Psoas muscle (tissue), 8 donors: ENCODE measurements around the gene SDS. TPM values are rescaled to one million over a fixed set of nuclear protein-coding genes. Genes with fewer than 3 reads are reported as not detected.
A peak's percentile ranks its signal among the peaks of the same experiment; 100 is the strongest.

Experiments
- ATAC-seq, 4 donors: fragments of 200-7000 bp; cut with Tn5 transposase; one replicate each; pipeline ENCODE4 v1.9.1; 2020; ENCODE audit warnings: moderate library complexity in 3 of 4, mild to moderate bottlenecking in 2 of 4
- DNase-seq, 2 donors: peaks; one replicate each; pipeline ENCODE4 v3.0.0-alpha.2; 2020
- H3K27ac ChIP-seq: fragments of 200-600 bp; one replicate; pipeline ENCODE4 v1.8.0; 2022
- H3K27me3 ChIP-seq, 3 donors: fragments of 200-600 bp in 1 of 3; one replicate each; pipeline versions ENCODE4 v1.6.1 to v1.8.0; 2013 to 2022; ENCODE audit warnings: low read length in 2 of 3, mild to moderate bottlenecking in 2 of 3, moderate library complexity in 1 of 3; ENCODE audit not compliant: insufficient read depth in 3 of 3
- H3K36me3 ChIP-seq, 2 donors: fragments of 200-600 bp in 1 of 2; one replicate each; pipeline versions ENCODE4 v1.6.1 to v1.8.0; 2013 to 2022; ENCODE audit warnings: low read depth in 1 of 2, mild to moderate bottlenecking in 1 of 2, moderate library complexity in 1 of 2; ENCODE audit not compliant: insufficient read depth in 1 of 2
- H3K4me1 ChIP-seq: fragments of 200-600 bp; one replicate; pipeline ENCODE4 v1.8.0; 2022
- H3K4me3 ChIP-seq: fragments of 200-600 bp; one replicate; pipeline ENCODE4 v1.8.0; 2022; ENCODE audit warnings: mild to moderate bottlenecking
- H3K9me3 ChIP-seq: fragments of 200-600 bp; one replicate; pipeline ENCODE4 v1.8.0; 2022
- WGBS, 3 donors: extraction: QIAGEN DNeasy Blood & Tissue Kit; methylation state at CpG; one replicate each; pipeline versions ENCODE4 v1.1.6 to v1.1.7; 2013; 5-methylcytosine and 5-hydroxymethylcytosine counted together
- intact Hi-C, 2 donors: fragments of 100-400 bp; cut with DNase I; formaldehyde crosslinking; loops; one replicate each; pipeline versions ENCODE4 v1.11.0 to v1.14.2; 2022
- polyA plus RNA-seq, 3 donors: library from polyadenylated mRNA; stranded (reverse); fragments of 200-250 nt; gene quantifications; one replicate each; pipeline ENCODE4 v1.2.3, GENCODE V29; 2013
- total RNA-seq, 4 donors: library from RNA; stranded (reverse); fragmentation: NEBNext Ultra II Directional in 2 of 4; extraction: Animal tissue kit (Norgen Biotek cat#: 25700) in 2 of 4; gene quantifications; one replicate each; pipeline versions ENCODE4 v1.2.1 to v1.2.4, GENCODE V29; 2021 to 2023
- TF ChIP-seq, protein P1 (sequence below): fragments of 200-600 bp; IDR thresholded peaks from one replicate; pipeline ENCODE4 v1.8.0; 2022; ENCODE audit warnings: antibody characterized with exemption
- donor health status: healthy with polysubstance abuse.
- donor health status: DM: no; HTN: no; CAD: no; lungs with moderate emphysema.
- donor health status: Bipolar disorder and iron deficiency.
- donor health status: healthy.
- donor health status: DM: yes; HTN: yes; CAD: no.
- donor health status: DM: no; HTN: no; CAD: no.
- donor health status: DM: no; HTN: no; CAD: no.
- donor health status: DM: yes; HTN: yes; CAD: no.

The SDS gene
- total and polyA plus RNA-seq, 7 donors: 0.05 to 0.91 (median 0.38) TPM; not detected in 3

DNA sequence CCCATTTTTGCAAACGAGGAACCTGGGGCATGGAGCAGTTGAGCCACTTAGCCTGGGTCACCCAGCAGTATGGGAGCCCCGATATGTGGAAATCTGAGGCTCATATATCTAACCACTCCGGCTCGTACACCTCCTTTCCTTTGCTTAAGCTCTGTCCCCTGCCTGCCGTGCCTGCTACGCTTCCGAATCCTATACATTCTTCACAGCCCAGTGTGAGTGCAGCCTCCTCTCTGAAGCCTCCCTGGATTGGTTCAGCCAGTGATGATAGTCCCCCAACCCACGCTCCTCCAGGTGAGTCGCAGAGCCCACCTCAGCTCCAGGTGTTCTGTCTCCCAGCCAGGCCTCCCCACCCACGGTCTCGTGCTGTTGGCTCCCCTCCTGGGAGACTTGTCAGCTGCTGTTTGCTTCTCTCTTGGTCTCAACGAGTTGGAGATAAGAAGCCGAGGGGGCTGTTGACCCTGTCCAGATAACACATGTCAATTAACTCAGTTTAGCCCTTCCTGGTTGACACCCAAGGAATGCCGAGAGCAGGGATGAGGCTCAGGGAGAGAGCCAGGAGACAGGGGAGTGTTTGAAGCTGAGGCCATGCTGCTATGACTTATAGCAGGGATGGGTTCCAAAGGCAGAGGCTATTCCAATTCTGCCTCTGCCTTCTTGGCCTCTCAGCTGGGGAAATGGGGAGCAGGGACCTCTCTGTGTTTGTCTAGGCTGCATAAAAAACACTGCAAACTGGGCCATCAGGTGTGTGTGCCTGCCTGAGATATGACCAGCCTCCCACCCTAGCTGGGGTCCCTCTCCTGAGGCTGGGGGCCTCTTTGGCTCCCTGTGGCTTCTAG, 37.5 kb upstream of the SDS start:
- Histone ChIP-seq H3K4me1 (no peaks in the 10 kb centered on the region), H3K4me3 (no peak overlapping the region), H3K27ac (no peak overlapping the region), H3K36me3 (no peaks in the 10 kb centered on the region), H3K9me3 (no peaks in the 10 kb centered on the region), H3K27me3 (peaks cover 0 to 31% (median 4%) of the 10 kb centered on the region in 3 donors)
- ATAC-seq (no peak), DNase-seq (no peak)
- WGBS, 3 donors: 55 to 56% (median 56%) methylated on average over 14 of the region's 14 CpGs
- TF ChIP-seq, protein P1, sequence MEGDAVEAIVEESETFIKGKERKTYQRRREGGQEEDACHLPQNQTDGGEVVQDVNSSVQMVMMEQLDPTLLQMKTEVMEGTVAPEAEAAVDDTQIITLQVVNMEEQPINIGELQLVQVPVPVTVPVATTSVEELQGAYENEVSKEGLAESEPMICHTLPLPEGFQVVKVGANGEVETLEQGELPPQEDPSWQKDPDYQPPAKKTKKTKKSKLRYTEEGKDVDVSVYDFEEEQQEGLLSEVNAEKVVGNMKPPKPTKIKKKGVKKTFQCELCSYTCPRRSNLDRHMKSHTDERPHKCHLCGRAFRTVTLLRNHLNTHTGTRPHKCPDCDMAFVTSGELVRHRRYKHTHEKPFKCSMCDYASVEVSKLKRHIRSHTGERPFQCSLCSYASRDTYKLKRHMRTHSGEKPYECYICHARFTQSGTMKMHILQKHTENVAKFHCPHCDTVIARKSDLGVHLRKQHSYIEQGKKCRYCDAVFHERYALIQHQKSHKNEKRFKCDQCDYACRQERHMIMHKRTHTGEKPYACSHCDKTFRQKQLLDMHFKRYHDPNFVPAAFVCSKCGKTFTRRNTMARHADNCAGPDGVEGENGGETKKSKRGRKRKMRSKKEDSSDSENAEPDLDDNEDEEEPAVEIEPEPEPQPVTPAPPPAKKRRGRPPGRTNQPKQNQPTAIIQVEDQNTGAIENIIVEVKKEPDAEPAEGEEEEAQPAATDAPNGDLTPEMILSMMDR: no peak
- intact Hi-C loops: no loop called here

DNA sequence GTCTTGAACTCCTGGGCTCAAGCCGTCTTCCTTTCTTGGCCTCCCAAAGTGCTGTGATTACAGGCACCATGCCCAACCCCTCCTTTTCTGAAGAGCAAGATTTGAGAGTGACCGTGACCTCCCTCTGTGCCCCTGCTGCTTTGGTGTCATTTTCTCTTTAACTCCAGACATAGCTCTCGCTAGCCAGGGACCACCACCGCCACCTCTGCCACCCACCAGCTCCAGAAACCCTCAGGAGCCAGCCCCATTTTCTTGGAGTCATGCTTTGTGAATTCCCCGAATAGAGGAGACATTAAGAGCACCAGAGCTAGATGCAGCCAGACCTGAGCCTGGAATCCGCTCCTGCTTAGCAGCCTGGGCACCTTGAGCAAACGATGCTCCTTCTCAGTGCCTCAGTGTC, 36.6 kb upstream of the SDS start:
- H3K36me3 ChIP-seq: no peaks in the 10 kb centered on the region
- no peaks in the 10 kb centered on the region for H3K9me3 ChIP-seq
- ATAC-seq: no peak
- TF ChIP-seq, protein P1: no peak
- DNase-seq: no peak
- H3K27me3 ChIP-seq: peaks cover 0 to 27% (median 4%) of the 10 kb centered on the region in 3 donors
- intact Hi-C loops: no loop called here
- H3K4me1 ChIP-seq: no peaks in the 10 kb centered on the region
- no peak overlapping the region for H3K27ac ChIP-seq
- 65 to 71% (median 67%) methylated on average over 7 of the region's 7 CpGs for WGBS, 3 donors
- H3K4me3 ChIP-seq: no peak overlapping the region

DNA sequence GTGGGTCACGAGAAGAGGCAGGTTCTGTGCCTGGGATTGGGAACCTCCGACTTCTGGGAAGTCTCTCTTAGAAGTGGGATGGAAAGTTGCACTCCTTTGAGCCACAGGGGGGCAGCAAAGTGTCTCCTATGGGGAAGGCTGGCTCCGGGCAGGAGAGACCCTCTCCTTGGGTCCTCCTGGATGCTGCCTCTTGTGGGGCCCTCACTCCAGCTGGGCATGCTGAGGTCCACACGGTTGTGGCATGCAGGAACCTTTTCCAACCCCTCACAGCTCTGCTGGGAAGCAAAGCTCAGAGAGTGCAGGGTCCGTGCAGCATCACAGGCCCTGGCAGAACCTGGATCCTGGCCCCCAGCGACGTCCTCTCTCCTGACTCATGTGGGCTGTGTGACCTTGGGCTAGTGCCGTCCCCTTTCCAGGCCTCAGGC, 35.9 kb upstream of the SDS start:
- 21 to 34% (median 23%) methylated on average over 8 of the region's 8 CpGs for WGBS, 3 donors
- no peak for DNase-seq
- H3K27ac ChIP-seq: no peak overlapping the region
- no peaks in the 10 kb centered on the region for H3K4me1 ChIP-seq
- no peak overlapping the region for H3K4me3 ChIP-seq
- ATAC-seq: no peak
- H3K27me3 ChIP-seq: peaks cover 0 to 20% (median 2%) of the 10 kb centered on the region in 3 donors
- TF ChIP-seq, protein P1: peak; percentile 44
- no peaks in the 10 kb centered on the region for H3K9me3 ChIP-seq
- no peaks in the 10 kb centered on the region for H3K36me3 ChIP-seq
- intact Hi-C loops: no loop called here

DNA sequence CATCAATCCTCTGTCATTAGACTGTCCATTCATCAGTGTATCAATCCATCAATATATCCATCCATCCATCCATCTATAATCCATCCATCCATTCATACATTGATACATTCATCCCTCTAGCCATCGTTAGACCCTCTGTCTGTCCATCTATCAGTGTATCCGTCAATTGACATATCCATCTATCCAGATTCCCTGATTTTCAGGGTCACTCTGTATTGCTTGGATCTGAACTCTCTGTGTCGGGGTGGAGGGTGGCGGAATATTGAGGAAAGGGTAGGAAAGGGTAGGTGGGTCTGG, 35.6 kb upstream of the SDS start:
- no peaks in the 10 kb centered on the region for H3K4me1 ChIP-seq
- intact Hi-C loops: no loop called here
- ATAC-seq (no peak), DNase-seq (no peak)
- H3K36me3 ChIP-seq: no peaks in the 10 kb centered on the region
- TF ChIP-seq, protein P1: no peak
- H3K9me3 ChIP-seq: no peaks in the 10 kb centered on the region
- H3K27ac ChIP-seq: no peak overlapping the region
- H3K4me3 ChIP-seq: no peak overlapping the region
- peaks cover 0 to 19% (median 2%) of the 10 kb centered on the region in 3 donors for H3K27me3 ChIP-seq
- 37 to 44% (median 43%) methylated on average over 4 of the region's 4 CpGs for WGBS, 3 donors
